ENCODE results near the gene GPA33. TPM values are rescaled to one million over a fixed set of nuclear protein-coding genes. Genes with fewer than 3 reads are reported as not detected.
A peak's percentile ranks its signal among the peaks of the same experiment; 100 is the strongest.

GPA33 gene
- total and polyA plus RNA-seq, 2 experiments from 2014 or later: 1.5 to 5.8 TPM

DNA sequence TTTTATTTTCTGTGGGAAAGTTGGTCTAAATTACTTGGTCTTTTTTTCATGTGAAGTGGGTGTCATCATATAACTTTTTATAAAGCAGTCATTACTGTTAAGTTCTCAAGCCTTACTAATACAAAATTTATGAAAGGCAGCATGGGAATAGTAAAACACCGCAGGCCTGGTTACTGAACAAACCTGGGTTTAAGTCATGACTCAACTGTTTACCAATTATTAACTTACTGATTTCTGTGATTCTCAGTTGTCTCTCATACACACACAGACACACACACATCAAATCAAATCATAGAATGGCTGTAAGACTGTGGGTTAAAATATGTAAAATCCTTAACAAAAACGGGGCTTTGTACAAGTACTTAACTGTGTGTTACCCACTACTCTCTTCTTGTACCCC lies 86.5 kb downstream of the GPA33 start:
- Histone ChIP-seq H4K20me1 (ENCODE audit: insufficient read depth, poor library complexity, severe bottlenecking) (no peaks in the 10 kb centered on the region), H3K4me3 (no peak overlapping the region), H3K27ac (peak overlapping the region; percentile 20), H3K79me2 (no peaks in the 10 kb centered on the region), H3K4me1 (ENCODE audit: insufficient read depth) (peaks cover 4% of the 10 kb centered on the region), H3K9me2 (replicated peaks; ENCODE audit: insufficient read depth) (no peaks in the 10 kb centered on the region), H2AFZ (no peak overlapping the region), H3K27me3 (no peaks in the 10 kb centered on the region), H3K36me3 (replicated peaks; ENCODE audit: insufficient read depth, low read depth) (no peaks in the 10 kb centered on the region), H3K9me3 (ENCODE audit: low read depth) (no peaks in the 10 kb centered on the region), H3K4me2 (no peak overlapping the region)
- TF ChIP-seq, protein P1, sequence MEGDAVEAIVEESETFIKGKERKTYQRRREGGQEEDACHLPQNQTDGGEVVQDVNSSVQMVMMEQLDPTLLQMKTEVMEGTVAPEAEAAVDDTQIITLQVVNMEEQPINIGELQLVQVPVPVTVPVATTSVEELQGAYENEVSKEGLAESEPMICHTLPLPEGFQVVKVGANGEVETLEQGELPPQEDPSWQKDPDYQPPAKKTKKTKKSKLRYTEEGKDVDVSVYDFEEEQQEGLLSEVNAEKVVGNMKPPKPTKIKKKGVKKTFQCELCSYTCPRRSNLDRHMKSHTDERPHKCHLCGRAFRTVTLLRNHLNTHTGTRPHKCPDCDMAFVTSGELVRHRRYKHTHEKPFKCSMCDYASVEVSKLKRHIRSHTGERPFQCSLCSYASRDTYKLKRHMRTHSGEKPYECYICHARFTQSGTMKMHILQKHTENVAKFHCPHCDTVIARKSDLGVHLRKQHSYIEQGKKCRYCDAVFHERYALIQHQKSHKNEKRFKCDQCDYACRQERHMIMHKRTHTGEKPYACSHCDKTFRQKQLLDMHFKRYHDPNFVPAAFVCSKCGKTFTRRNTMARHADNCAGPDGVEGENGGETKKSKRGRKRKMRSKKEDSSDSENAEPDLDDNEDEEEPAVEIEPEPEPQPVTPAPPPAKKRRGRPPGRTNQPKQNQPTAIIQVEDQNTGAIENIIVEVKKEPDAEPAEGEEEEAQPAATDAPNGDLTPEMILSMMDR (IDR thresholded peaks at IDR 0.05; ENCODE audit: poor library complexity): no peak
- TF ChIP-seq EZH2 (IDR thresholded peaks at IDR 0.05; ENCODE audit: borderline replicate concordance) (no peak), EZH2phosphoT487 (IDR thresholded peaks at IDR 0.05; ENCODE audit: low read depth, severe bottlenecking, unreplicated experiment) (no peak)
- WGBS (ENCODE audit: low lambda C conversion rate, missing lambda C conversion rate): 77% methylated on average over 2 of the region's 2 CpGs
- DNase-seq (ENCODE audit: low spot score): no peak

Small RNAs within 50 kb of the gene (small RNA-seq; reads per million reads assigned to genes)
- 1.3 reads per million, percentile 79 among the genes with 10 or more reads in this experiment for gene RNA5SP65

Other genes with a start within 250 kb of the GPA33 start
- gene TADA1, start 214.1 kb downstream of the GPA33 start, total RNA-seq: 19.7 and 21.4 TPM in 2 replicates
- gene TADA1, start 214.1 kb downstream of the GPA33 start, polyA plus RNA-seq: 13.4 and 13.6 TPM in 2 replicates
- gene ILDR2, start 114.8 kb downstream of the GPA33 start, total RNA-seq: 2.4 and 3.4 TPM in 2 replicates
- 0.28 and 1.6 TPM in 2 replicates for gene ILDR2, start 114.8 kb downstream of the GPA33 start, polyA plus RNA-seq
- gene MAEL, start 101.1 kb downstream of the GPA33 start, total RNA-seq: not detected in 2 replicates
- gene MAEL, start 101.1 kb downstream of the GPA33 start, polyA plus RNA-seq: 0.45 TPM in 1 of 2 replicates, not detected in the other
- gene STYXL2, start 3.7 kb upstream of the GPA33 start, total RNA-seq: 0.07 and 0.20 TPM in 2 replicates
- gene STYXL2, start 3.7 kb upstream of the GPA33 start, polyA plus RNA-seq: 0.40 and 0.58 TPM in 2 replicates
- gene POU2F1, start 130.5 kb upstream of the GPA33 start, total RNA-seq: 11.9 and 14.5 TPM in 2 replicates
- 11.9 and 12.1 TPM in 2 replicates for gene POU2F1, start 130.5 kb upstream of the GPA33 start, polyA plus RNA-seq